ENCODE data around the gene SYNPO2.

DNA sequence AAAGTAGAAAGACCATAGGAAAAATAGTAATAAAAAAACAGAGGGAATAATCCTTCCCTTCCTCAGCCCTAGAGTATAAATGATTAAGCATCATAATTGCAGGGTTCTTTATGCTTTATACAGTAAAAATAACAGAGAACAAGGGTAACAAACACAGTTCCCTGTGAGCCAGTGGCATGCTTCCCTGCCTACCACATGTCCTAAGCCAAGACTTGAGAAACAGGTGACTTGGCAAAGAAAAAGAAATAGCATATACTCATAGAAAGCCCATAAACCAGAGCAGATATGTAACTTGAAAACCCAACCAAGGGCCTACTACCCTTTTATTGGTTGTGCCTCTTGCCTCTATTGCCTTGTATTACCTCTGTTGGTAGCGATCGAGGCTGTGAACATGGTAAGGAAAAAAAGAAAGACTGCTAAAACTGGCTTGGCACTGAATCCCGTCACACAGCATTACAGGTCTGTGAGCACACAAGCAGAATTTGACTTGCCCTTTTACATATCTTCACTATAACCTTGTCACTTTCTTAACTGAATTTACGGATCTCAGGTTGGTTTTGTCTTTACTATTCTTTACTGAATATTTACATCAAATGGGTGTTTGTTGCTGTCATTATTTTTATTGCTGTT lies 216.1 kb downstream of the SYNPO2 start:
- TF ChIP-seq CTCF (conservative IDR thresholded peaks at IDR 0.05; ENCODE audit: low read depth, low read length) (no peak), EZH2 (IDR thresholded peaks at IDR 0.05; ENCODE audit: borderline replicate concordance, low read depth, low read length, poor library complexity, severe bottlenecking) (no peak)

Measured in A673 (cell line).